Measurements from ENCODE around the gene GPHA2. TPM values are rescaled to one million over a fixed set of nuclear protein-coding genes. Genes with fewer than 3 reads are reported as not detected.

The GPHA2 gene
- total and polyA plus RNA-seq, 2 of the 13 experiments (the other 11 are each of a cell fraction or from before 2014, with no cell fraction given), result 13.0 to 19.1 TPM

GRCh38 chr11:64894070-64894811 lies 41.5 kb downstream of the GPHA2 start (continued):
- TF ChIP-seq ZKSCAN5 (CRISPR knock-in tag; IDR thresholded peaks at IDR 0.05) (no peak), CERS6 (CRISPR knock-in tag; IDR thresholded peaks at IDR 0.05) (no peak), PHF21A (CRISPR knock-in tag; IDR thresholded peaks at IDR 0.05) (peak; percentile 51; the same call in 1 of the 2 replicates), SETDB1 (CRISPR knock-in tag; IDR thresholded peaks at IDR 0.05; ENCODE audit: borderline replicate concordance) (no peak), HOXD1 (CRISPR knock-in tag; IDR thresholded peaks at IDR 0.05) (0 out of 2 replicates have a peak, but pooled peaks have one; percentile 35), ZNF431 (CRISPR knock-in tag; IDR thresholded peaks at IDR 0.05; ENCODE audit: borderline replicate concordance, low read depth) (no peak), TBX3 (IDR thresholded peaks at IDR 0.05; ENCODE audit: borderline replicate concordance) (peak; percentile 67; the same call in 1 of the 2 replicates), PPARG (CRISPR knock-in tag; conservative IDR thresholded peaks at IDR 0.05) (peak; percentile 83), SIX1 (CRISPR knock-in tag; IDR thresholded peaks at IDR 0.05; ENCODE audit: borderline replicate concordance) (0 out of 2 replicates have a peak, but pooled peaks have one; percentile 52), CCDC6 (CRISPR knock-in tag; IDR thresholded peaks at IDR 0.05) (no peak), HOXA3 (CRISPR knock-in tag; IDR thresholded peaks at IDR 0.05) (peak; percentile 89), ZNF749 (CRISPR knock-in tag; IDR thresholded peaks at IDR 0.05; ENCODE audit: borderline replicate concordance) (0 out of 2 replicates have a peak, but pooled peaks have one; percentile 56), NONO (IDR thresholded peaks at IDR 0.05) (no peak), NONO (CRISPR knock-in tag; conservative IDR thresholded peaks at IDR 0.05) (peak; percentile 95), ZSCAN31 (CRISPR knock-in tag; IDR thresholded peaks at IDR 0.05; ENCODE audit: low read depth) (peak; percentile 16; the same call in 1 of the 2 replicates), FOXP1 (IDR thresholded peaks at IDR 0.05) (no peak), FOXP1 (CRISPR knock-in tag; IDR thresholded peaks at IDR 0.05) (0 out of 2 replicates have a peak, but pooled peaks have one; percentile 30), NFYC (CRISPR knock-in tag; IDR thresholded peaks at IDR 0.05) (no peak), ZSCAN22 (CRISPR knock-in tag; IDR thresholded peaks at IDR 0.05) (no peak), JUN (CRISPR knock-in tag; IDR thresholded peaks at IDR 0.05) (peak; percentile 49; the same call in 1 of the 2 replicates), IKZF5 (CRISPR knock-in tag; IDR thresholded peaks at IDR 0.05) (peak; percentile 19; the same call in 1 of the 2 replicates), ZSCAN21 (CRISPR knock-in tag; IDR thresholded peaks at IDR 0.05; ENCODE audit: borderline replicate concordance) (peak; percentile 91; the same call in 1 of the 2 replicates), MED1 (CRISPR knock-in tag; IDR thresholded peaks at IDR 0.05) (peak; percentile 85), ZFP37 (CRISPR knock-in tag; IDR thresholded peaks at IDR 0.05; ENCODE audit: borderline replicate concordance) (peak; percentile 84; the same call in 1 of the 2 replicates), SMAD3 (CRISPR knock-in tag; IDR thresholded peaks at IDR 0.05) (peak; percentile 56; the same call in 1 of the 2 replicates), EEA1 (CRISPR knock-in tag; IDR thresholded peaks at IDR 0.05; ENCODE audit: borderline replicate concordance) (0 out of 2 replicates have a peak, but pooled peaks have one; percentile 71)
- TF ChIP-seq, protein P1, sequence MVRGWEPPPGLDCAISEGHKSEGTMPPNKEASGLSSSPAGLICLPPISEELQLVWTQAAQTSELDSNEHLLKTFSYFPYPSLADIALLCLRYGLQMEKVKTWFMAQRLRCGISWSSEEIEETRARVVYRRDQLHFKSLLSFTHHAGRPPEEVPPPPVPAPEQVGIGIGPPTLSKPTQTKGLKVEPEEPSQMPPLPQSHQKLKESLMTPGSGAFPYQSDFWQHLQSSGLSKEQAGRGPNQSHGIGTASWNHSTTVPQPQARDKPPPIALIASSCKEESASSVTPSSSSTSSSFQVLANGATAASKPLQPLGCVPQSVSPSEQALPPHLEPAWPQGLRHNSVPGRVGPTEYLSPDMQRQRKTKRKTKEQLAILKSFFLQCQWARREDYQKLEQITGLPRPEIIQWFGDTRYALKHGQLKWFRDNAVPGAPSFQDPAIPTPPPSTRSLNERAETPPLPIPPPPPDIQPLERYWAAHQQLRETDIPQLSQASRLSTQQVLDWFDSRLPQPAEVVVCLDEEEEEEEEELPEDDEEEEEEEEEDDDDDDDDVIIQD (CRISPR knock-in tag; IDR thresholded peaks at IDR 0.05; ENCODE audit: low read depth), result peak; percentile 50; the same call in 1 of the 2 replicates
- TF ChIP-seq, protein P2, sequence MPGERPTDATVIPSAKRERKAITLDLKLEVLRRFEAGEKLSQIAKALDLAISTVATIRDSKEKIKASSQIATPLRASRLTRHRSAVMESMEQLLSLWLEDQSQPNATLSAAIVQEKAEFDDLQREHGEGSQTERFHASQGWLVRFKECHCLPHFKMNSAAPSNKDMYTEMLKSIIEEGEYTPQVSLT (CRISPR knock-in tag; IDR thresholded peaks at IDR 0.05; ENCODE audit: borderline replicate concordance, low read depth), result no peak

Measured in HepG2 (cell line).